HL-60 (cell line): ENCODE results near the gene SPATA19.

ENCODE experiments used
- DNase-seq, 2 experiments: peaks; one replicate each; pipeline ENCODE4 v3.0.0-alpha.2; 2010 to 2020; ENCODE audit warnings: low read depth in 1 of 2, low spot score in 1 of 2
- H3K27ac ChIP-seq: fragments of 250-450 bp; sonication (Bioruptor Pico); replicated peaks from 2 replicates; pipeline ENCODE4 v1.5.1; 2020; ENCODE audit warnings: mild to moderate bottlenecking, moderate library complexity
- H3K27me3 ChIP-seq: fragments of 250-450 bp; sonication (Bioruptor Pico); 2 replicates; pipeline ENCODE4 v1.5.1; 2021; ENCODE audit warnings: mild to moderate bottlenecking, moderate library complexity; ENCODE audit not compliant: insufficient read depth, poor library complexity, severe bottlenecking
- H3K4me3 ChIP-seq: replicated peaks from 2 replicates; pipeline ENCODE4 v1.5.1; 2011; ENCODE audit warnings: mild to moderate bottlenecking, control low read depth, low read length; ENCODE audit not compliant: insufficient read depth
- GABPA ChIP-seq: IDR thresholded peaks from 2 replicates; pipeline ENCODE4 v1.6.1; 2012; ENCODE audit warnings: low read depth
- POLR2AphosphoS5 ChIP-seq: IDR thresholded peaks from 2 replicates; pipeline ENCODE4 v1.6.1; 2012; ENCODE audit warnings: low read depth
- SPI1 ChIP-seq: IDR thresholded peaks from 2 replicates; pipeline ENCODE4 v1.6.1; 2012; ENCODE audit warnings: low read depth, mild to moderate bottlenecking, borderline replicate concordance
- TF ChIP-seq, protein P1 (sequence below): IDR thresholded peaks from one replicate; pipeline ENCODE4 v1.5.1; 2011; ENCODE audit warnings: low read length, control low read depth, inconsistent platforms; ENCODE audit not compliant: insufficient read depth
- TF ChIP-seq, protein P2 (sequence below): IDR thresholded peaks from 2 replicates; pipeline ENCODE4 v1.6.1; 2012; ENCODE audit warnings: low read depth; ENCODE audit not compliant: insufficient replicate concordance

The SPATA19 gene

DNA sequence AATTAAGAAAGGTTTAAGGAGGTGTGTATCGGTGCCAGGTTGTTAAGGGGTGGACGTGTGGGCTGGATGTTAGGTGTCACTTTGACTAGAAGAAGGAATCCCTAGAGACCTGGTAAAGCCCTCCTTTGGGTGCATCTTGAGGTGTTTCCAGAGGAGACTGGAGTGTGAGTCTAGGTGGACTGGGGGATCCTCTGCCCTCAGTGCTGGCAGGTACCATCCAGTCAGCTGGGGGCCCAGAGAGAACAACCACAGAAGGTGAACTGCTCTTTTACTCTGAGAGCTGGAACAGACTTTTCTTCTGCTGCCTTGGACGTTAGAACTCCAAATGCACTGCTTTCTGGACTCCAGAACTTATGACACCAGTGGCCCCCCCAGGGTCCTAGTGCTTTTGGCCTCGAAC is 44.0 kb downstream of the SPATA19 start:
- TF ChIP-seq GABPA (no peak), SPI1 (no peak), POLR2AphosphoS5 (no peak)
- TF ChIP-seq, protein P1, sequence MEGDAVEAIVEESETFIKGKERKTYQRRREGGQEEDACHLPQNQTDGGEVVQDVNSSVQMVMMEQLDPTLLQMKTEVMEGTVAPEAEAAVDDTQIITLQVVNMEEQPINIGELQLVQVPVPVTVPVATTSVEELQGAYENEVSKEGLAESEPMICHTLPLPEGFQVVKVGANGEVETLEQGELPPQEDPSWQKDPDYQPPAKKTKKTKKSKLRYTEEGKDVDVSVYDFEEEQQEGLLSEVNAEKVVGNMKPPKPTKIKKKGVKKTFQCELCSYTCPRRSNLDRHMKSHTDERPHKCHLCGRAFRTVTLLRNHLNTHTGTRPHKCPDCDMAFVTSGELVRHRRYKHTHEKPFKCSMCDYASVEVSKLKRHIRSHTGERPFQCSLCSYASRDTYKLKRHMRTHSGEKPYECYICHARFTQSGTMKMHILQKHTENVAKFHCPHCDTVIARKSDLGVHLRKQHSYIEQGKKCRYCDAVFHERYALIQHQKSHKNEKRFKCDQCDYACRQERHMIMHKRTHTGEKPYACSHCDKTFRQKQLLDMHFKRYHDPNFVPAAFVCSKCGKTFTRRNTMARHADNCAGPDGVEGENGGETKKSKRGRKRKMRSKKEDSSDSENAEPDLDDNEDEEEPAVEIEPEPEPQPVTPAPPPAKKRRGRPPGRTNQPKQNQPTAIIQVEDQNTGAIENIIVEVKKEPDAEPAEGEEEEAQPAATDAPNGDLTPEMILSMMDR = no peak
- TF ChIP-seq, protein P2, sequence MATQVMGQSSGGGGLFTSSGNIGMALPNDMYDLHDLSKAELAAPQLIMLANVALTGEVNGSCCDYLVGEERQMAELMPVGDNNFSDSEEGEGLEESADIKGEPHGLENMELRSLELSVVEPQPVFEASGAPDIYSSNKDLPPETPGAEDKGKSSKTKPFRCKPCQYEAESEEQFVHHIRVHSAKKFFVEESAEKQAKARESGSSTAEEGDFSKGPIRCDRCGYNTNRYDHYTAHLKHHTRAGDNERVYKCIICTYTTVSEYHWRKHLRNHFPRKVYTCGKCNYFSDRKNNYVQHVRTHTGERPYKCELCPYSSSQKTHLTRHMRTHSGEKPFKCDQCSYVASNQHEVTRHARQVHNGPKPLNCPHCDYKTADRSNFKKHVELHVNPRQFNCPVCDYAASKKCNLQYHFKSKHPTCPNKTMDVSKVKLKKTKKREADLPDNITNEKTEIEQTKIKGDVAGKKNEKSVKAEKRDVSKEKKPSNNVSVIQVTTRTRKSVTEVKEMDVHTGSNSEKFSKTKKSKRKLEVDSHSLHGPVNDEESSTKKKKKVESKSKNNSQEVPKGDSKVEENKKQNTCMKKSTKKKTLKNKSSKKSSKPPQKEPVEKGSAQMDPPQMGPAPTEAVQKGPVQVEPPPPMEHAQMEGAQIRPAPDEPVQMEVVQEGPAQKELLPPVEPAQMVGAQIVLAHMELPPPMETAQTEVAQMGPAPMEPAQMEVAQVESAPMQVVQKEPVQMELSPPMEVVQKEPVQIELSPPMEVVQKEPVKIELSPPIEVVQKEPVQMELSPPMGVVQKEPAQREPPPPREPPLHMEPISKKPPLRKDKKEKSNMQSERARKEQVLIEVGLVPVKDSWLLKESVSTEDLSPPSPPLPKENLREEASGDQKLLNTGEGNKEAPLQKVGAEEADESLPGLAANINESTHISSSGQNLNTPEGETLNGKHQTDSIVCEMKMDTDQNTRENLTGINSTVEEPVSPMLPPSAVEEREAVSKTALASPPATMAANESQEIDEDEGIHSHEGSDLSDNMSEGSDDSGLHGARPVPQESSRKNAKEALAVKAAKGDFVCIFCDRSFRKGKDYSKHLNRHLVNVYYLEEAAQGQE = no peak
- no peak for DNase-seq
- no peak overlapping the region for H3K27ac ChIP-seq
- H3K27me3 ChIP-seq = no peaks in the 10 kb centered on the region
- H3K4me3 ChIP-seq = no peak overlapping the region

DNA sequence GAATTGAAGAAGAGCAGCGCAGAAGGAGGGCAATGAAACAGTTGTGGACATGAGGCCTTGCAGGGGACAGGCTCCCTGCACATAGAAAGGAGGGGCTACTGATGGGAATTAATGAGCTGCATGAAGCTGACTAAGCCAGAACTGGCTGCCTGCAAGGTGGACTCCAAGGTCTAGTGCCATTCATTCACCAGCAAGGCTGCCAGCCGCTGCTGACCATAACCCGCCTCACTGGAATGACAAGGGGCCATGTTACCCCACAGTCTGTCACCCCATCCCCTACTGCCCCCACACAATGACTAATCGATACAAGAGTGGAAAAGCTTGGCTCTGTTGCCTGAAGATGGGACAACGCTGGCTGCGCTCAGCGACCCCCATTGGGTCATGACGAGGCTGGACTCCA is 44.6 kb downstream of the SPATA19 start:
- DNase-seq = no peak
- no peak overlapping the region for H3K27ac ChIP-seq
- TF ChIP-seq GABPA = no peak
- TF ChIP-seq, protein P2 = no peak
- TF ChIP-seq, protein P1 = no peak
- no peak for TF ChIP-seq SPI1
- no peak for TF ChIP-seq POLR2AphosphoS5
- no peaks in the 10 kb centered on the region for H3K27me3 ChIP-seq
- no peak overlapping the region for H3K4me3 ChIP-seq

DNA sequence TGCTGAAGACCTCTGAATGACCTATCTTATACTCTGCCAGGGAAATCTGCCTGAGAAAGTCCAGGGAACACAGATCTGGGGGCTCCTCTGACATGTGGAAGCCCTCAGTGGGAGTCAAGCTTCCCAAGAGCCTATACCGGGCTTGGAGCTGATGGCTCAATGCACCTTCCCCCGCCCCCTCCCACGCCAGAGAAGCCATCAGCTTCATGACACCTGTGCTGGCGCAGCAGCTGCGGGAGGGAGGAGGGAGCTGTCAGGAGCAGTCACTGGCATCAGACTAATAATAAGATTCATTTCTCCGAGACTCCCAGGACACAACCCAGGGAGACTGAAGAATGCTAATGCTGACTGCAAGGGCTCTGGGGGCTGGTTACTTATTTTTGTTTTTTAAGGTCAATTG is 47.8 kb downstream of the SPATA19 start:
- H3K4me3 ChIP-seq = no peak overlapping the region
- TF ChIP-seq GABPA = no peak
- TF ChIP-seq POLR2AphosphoS5 = no peak
- TF ChIP-seq SPI1 = no peak
- H3K27me3 ChIP-seq = no peaks in the 10 kb centered on the region
- no peak for DNase-seq
- H3K27ac ChIP-seq = no peak overlapping the region

DNA sequence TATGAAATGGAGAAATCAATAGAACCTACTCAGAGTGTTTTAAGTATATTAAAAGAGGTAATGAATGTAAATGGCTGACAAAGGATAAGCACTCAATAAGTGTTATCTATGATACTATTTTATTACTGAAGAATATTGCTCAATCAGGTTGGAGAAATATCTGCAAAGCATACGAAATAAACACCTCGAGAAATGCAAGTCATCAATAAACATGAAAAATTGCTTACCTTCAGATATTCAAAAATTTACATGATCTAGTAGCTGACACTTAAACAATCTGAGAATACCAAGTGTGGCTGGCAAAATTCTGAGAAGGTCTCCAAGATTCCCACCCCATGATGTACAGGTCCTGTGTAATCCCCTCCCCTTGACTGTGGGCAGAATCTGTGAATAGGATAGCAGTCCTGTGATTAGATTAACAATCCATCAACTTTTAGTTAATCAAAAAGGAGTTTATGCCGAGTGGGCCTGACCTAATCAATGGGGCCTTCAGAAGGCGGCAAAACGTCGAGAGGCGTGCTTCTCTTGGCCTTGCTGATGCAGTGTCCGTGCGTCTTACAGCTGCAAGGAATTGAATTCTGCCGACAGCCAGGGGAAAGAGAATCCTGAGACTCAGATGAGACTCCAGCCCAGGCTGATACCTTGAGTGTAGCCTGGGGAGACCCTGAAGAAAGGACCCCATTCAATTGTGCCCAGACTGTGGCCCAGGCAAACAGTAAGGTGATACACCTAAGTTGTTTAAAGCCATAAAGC is 49.1 kb downstream of the SPATA19 start:
- Histone ChIP-seq H3K27ac (no peak overlapping the region), H3K4me3 (no peak overlapping the region), H3K27me3 (no peaks in the 10 kb centered on the region)
- no peak for TF ChIP-seq GABPA
- TF ChIP-seq, protein P2 = no peak
- no peak for TF ChIP-seq POLR2AphosphoS5
- TF ChIP-seq SPI1 = no peak
- TF ChIP-seq, protein P1 = no peak
- DNase-seq = no peak
